RCC 7860 (cell line): ENCODE measurements around the gene FCHSD2.

Experiments used
- DNase-seq: peaks from one replicate; pipeline ENCODE4 v3.0.0-alpha.2; 2015; ENCODE audit warnings: low spot score
- FAIRE-seq: peaks from 2 replicates; lab custom pipeline; 2012; peaks lifted over from hg19 to GRCh38; lab: Jason Lieb, UNC

FCHSD2 gene

GRCh38 chr11:73142128-73142377 is at the start of gene FCHSD2:
Gene FCHSD2, minus strand, starts transcription at chr11:73142318. Its CDS starts 441 bp downstream, at chr11:73141877.
- FAIRE-seq (no peak), DNase-seq (no peak)

- no peak for FAIRE-seq
- no peak for DNase-seq
Observed at GRCh38 chr11:73191151-73191550, 49.0 kb upstream of the FCHSD2 start.

- DNase-seq: no peak
- no peak for FAIRE-seq
Observed at GRCh38 chr11:73190557-73190885, 48.4 kb upstream of the FCHSD2 start.

- DNase-seq (no peak), FAIRE-seq (no peak)
Observed at GRCh38 chr11:73189723-73190556, 47.8 kb upstream of the FCHSD2 start.

GRCh38 chr11:73189315-73189714 is 47.2 kb upstream of the FCHSD2 start:
- FAIRE-seq: no peak

GRCh38 chr11:73188301-73188700 is 46.2 kb upstream of the FCHSD2 start:
- DNase-seq (no peak), FAIRE-seq (no peak)

More at GRCh38 chr11:73189315-73189714, 47.2 kb upstream of the FCHSD2 start:
- DNase-seq: no peak

GRCh38 chr11:73187854-73188253 is 45.7 kb upstream of the FCHSD2 start:
- no peak for FAIRE-seq
- no peak for DNase-seq

- DNase-seq: no peak
- FAIRE-seq: no peak
Observed at GRCh38 chr11:73186886-73187285, 44.8 kb upstream of the FCHSD2 start.

GRCh38 chr11:73186294-73186850 is 44.3 kb upstream of the FCHSD2 start:
- no peak for FAIRE-seq
- DNase-seq: no peak

- FAIRE-seq: peak; percentile 74
- peak; percentile 92 for DNase-seq
Observed at GRCh38 chr11:73185680-73186293, 43.7 kb upstream of the FCHSD2 start.

GRCh38 chr11:73184953-73185671 is 43.0 kb upstream of the FCHSD2 start:
- FAIRE-seq: no peak
- peak; percentile 57 for DNase-seq

GRCh38 chr11:73182824-73183321 is 40.8 kb upstream of the FCHSD2 start:
- no peak for FAIRE-seq
- no peak for DNase-seq

GRCh38 chr11:73178681-73179080 is 36.6 kb upstream of the FCHSD2 start:
- FAIRE-seq (no peak), DNase-seq (no peak)

- DNase-seq (peak; percentile 24), FAIRE-seq (no peak)
Observed at GRCh38 chr11:73177778-73178539, 35.8 kb upstream of the FCHSD2 start.

GRCh38 chr11:73177380-73177777 is 35.3 kb upstream of the FCHSD2 start:
- DNase-seq: no peak
- FAIRE-seq: no peak

GRCh38 chr11:73176874-73177155 is 34.7 kb upstream of the FCHSD2 start:
- FAIRE-seq (no peak), DNase-seq (no peak)

GRCh38 chr11:73176145-73176873 is 34.2 kb upstream of the FCHSD2 start:
- no peak for DNase-seq
- FAIRE-seq: no peak

GRCh38 chr11:73175551-73176144 is 33.5 kb upstream of the FCHSD2 start:
- DNase-seq (no peak), FAIRE-seq (no peak)

- FAIRE-seq (no peak), DNase-seq (no peak)
Observed at GRCh38 chr11:73174495-73174791, 32.3 kb upstream of the FCHSD2 start.
